SK-N-DZ (cell line): ENCODE measurements around the gene TCEANC. TPM values are rescaled to one million over a fixed set of nuclear protein-coding genes. Genes with fewer than 3 reads are reported as not detected.
"Not testable (repeated sequence)": the region's sequence is repeated elsewhere in the genome, so short reads cannot be mapped to it uniquely, and the experiment has no call there.

Source experiments
- DNase-seq: peaks from one replicate; pipeline ENCODE4 v3.0.0-alpha.2; 2015; ENCODE audit warnings: low spot score
- polyA plus RNA-seq, 2 experiments: library from polyadenylated mRNA; depleted of rRNA; stranded (reverse); fragments of >200 nt; gene quantifications; 2 replicates each; pipeline ENCODE4 v1.2.3, GENCODE V29; 2014

TCEANC gene, protein sequence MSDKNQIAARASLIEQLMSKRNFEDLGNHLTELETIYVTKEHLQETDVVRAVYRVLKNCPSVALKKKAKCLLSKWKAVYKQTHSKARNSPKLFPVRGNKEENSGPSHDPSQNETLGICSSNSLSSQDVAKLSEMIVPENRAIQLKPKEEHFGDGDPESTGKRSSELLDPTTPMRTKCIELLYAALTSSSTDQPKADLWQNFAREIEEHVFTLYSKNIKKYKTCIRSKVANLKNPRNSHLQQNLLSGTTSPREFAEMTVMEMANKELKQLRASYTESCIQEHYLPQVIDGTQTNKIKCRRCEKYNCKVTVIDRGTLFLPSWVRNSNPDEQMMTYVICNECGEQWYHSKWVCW
- 2.2 and 2.5 TPM in 2 replicates for polyA plus RNA-seq (2014; cell fraction: cytosol; rRNA removed)
- 1.0 and 5.1 TPM in 2 replicates for polyA plus RNA-seq (2014; cell fraction: nucleus; rRNA removed)

GRCh38 chrX:13652850-13653693 lies at the start of gene TCEANC:
TCEANC (plus strand) TSS chrX:13653141; CDS start chrX:13662509, 9,368 bp downstream.
- peak; percentile 95 for DNase-seq

GRCh38 chrX:13605611-13606010 lies 47.3 kb upstream of the TCEANC start:
- no peak for DNase-seq

- no peak for DNase-seq
Measured at GRCh38 chrX:13607331-13607995, 45.5 kb upstream of the TCEANC start.

GRCh38 chrX:13607996-13608365 lies 45.0 kb upstream of the TCEANC start:
- DNase-seq: no peak

GRCh38 chrX:13614154-13614553 lies 38.8 kb upstream of the TCEANC start:
- no peak for DNase-seq

- no peak for DNase-seq
Measured at GRCh38 chrX:13620207-13620606, 32.7 kb upstream of the TCEANC start.

DNA sequence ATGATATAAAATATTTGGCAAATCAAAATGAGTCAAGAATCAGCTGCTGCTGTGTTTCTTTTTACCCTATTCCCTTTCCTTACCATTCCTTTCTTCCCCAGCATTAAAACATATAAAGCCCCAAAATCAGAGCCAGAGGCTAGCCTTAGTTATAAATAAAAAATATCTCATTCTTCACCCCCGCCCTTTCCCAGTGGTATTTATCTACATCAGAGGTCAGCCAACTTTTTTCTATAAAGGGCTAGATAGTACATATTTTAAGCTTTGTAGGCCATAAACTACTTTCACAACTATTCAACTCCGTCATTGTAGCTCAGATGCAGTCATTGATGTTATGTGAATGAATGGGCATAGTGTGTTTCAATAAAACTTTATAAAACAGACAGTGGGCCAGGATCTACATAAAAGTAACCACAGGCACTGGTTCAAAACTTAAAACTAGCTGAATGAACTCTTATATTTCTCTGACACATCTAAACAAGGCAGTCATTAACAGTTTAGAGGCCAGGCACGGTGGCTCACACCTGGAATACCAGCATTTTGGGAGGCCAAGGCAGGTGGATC lies 30.5 kb upstream of the TCEANC start:
- no peak for DNase-seq

GRCh38 chrX:13627306-13627705 lies 25.6 kb upstream of the TCEANC start:
- no peak for DNase-seq

DNA sequence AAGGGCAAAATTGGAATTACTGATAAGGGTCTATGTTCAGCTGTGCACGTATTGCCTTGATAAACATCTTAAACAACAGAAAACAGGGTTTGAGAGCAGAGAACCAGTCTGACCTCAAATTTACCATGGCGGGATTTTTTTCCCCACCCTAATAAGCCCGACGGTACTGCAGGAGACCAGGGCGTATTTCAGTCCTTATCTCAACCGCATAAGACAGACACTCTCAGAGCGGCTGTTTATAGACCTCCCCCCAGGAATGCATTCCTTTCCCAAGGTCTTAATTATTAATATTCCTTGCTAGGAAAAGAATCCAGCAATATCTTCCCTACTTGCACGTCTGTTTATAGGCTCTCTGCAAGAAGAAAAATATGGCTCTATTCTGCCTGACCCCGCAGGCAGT lies 15.7 kb upstream of the TCEANC start:
- not testable (repeated sequence) for DNase-seq

- DNase-seq: no peak
Measured at GRCh38 chrX:13638021-13638420, 14.9 kb upstream of the TCEANC start.

GRCh38 chrX:13638826-13639225 lies 14.1 kb upstream of the TCEANC start:
- no peak for DNase-seq

GRCh38 chrX:13641684-13642083 lies 11.3 kb upstream of the TCEANC start:
- DNase-seq: not testable (repeated sequence)

DNA sequence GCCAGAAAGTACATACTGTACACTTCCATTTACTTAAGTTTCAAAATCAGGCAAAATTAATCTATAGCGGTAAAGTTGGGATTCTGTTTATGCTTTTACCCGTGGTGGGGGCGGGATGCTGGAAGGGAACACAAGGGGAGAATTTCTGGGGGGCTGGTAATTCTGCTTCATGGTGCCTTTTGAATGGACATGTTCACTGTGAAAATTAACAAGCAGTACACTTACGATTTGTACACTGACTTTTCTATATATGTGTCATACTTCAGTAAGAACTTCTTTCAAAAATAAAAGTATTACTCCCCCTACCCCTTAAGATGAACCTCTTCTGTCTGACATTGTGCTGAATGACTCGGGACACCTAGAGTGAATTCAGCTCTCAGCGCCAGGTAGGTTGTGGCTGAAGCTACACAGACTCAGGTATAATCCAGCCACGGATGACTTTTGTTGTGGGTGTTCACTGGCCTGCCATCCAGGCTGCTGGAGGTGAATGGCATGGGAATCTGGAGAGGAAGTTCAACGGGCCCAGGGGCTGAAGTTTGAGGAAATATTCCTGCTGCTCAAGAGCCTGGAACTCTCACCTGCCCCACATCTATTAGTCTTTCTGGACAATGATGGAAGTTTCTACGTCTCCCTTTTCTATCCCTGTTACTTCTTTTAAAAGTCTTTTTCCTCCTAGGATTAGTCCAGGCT lies 7.3 kb upstream of the TCEANC start:
- DNase-seq: no peak

GRCh38 chrX:13646154-13646549 lies 6.8 kb upstream of the TCEANC start:
- DNase-seq: peak; percentile 15

- DNase-seq: peak; percentile 5
Measured at GRCh38 chrX:13647709-13648212, 5.2 kb upstream of the TCEANC start.

- not testable (repeated sequence) for DNase-seq
Measured at GRCh38 chrX:13648336-13648735, 4.6 kb upstream of the TCEANC start.

DNA sequence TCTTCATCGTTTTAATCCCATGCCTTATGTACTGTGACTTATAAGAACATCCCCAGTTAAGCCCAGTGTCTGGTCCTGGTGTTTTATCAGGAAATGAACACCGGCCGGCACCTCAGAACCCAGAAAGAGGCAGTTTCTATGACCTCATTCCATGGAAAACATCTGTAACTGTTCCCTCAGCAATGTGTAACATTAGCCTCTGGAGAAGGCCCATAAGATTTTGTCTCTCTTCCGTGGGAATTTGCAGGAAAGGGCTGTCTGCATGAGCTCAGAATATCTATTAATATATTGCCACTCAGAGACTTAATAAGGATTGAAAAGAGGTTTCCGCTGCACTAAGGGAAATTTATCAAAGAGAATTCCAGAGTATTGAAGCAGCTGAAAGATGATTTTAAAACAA lies 3.1 kb upstream of the TCEANC start:
- DNase-seq: no peak

GRCh38 chrX:13650318-13650717 lies 2.6 kb upstream of the TCEANC start:
- DNase-seq: no peak

GRCh38 chrX:13651150-13651549 lies 1.8 kb upstream of the TCEANC start:
- DNase-seq: no peak

DNA sequence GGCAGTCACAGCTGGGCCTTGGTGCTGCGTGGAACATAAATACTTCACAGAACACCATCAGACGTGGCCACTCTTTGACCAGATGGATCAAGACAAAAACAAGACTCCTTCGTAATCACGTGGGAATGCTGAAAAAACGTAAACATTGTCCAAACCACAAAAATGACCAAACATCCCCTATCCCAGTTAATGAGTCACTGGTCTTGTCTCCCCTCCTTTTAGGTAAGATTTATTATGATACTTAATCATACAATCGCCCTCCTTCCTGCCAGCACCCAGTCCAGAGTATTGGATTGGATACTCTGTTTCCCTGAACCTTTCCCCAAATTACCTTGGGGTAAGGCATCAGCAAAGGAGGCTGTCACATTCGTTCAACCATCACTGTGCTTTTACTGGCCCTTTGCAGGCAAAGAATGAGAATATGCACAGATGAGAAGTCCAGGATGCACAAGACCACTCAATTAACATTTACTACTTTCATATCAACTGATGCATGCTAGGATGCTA lies 601 bp upstream of the TCEANC start:
- DNase-seq: no peak

DNA sequence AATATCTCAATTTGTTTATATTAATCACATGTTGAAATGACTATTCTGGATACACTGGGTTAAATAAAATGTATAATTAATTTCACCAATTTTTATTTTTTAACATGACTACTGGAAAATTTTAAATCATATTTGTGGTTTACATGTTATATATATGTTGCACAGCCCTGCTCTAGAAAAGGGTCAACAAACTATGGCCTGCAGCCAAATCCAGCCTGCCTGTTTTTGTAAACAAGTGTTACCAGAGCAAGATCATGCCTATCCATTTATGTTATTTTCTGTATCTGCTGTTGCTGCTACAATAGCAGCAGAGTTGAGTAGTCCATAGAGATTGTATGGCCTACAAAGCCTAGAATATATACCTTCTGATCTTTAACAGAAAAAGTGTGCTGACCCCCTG lies 1.2 kb downstream of the TCEANC start:
- DNase-seq: no peak
